BLaER1 treated with 17β-estradiol and CSF1 and Interleukin-3, amounts not matched to agents 10 nM and 100 nM (cell line): ENCODE results near the gene INPP5J.
"Not testable (repeated sequence)": the region's sequence is repeated elsewhere in the genome, so short reads cannot be mapped to it uniquely, and the experiment has no call there.

Experiments used
- H3K27ac ChIP-seq, 11 experiments: shearing (Covaris generic); formaldehyde crosslinking; 2 replicates each; pipeline ENCODE4 v1.8.1; 2022
- H3K27me3 ChIP-seq, 11 experiments: shearing (Covaris generic); formaldehyde crosslinking; 2 replicates each; pipeline ENCODE4 v1.8.1; 2022
- H3K36me3 ChIP-seq, 11 experiments: shearing (Covaris generic); formaldehyde crosslinking; 2 replicates each; pipeline ENCODE4 v1.8.1; 2022
- H3K4me1 ChIP-seq, 10 experiments: shearing (Covaris generic); formaldehyde crosslinking; 2 replicates each; pipeline ENCODE4 v1.8.1; 2022
- H3K4me2 ChIP-seq, 11 experiments: shearing (Covaris generic); formaldehyde crosslinking; 2 replicates each; pipeline ENCODE4 v1.8.1; 2022
- H3K4me3 ChIP-seq, 10 experiments: shearing (Covaris generic); formaldehyde crosslinking; 2 replicates each; pipeline ENCODE4 v1.8.1; 2022
- H3K9ac ChIP-seq, 11 experiments: shearing (Covaris generic); formaldehyde crosslinking; 2 replicates each; pipeline ENCODE4 v1.8.1; 2022
- H3K9me3 ChIP-seq, 11 experiments: shearing (Covaris generic); formaldehyde crosslinking; replicated peaks in 1 of 11; 2 replicates each; pipeline ENCODE4 v1.8.1; 2022
- H4K20me1 ChIP-seq, 11 experiments: shearing (Covaris generic); formaldehyde crosslinking; 2 replicates each; pipeline ENCODE4 v1.8.1; 2022
- Cebpa-rat ChIP-seq, 11 experiments: shearing (Covaris generic); IDR thresholded peaks; 2 replicates each; pipeline ENCODE4 v1.8.1; 2022

INPP5J gene

DNA sequence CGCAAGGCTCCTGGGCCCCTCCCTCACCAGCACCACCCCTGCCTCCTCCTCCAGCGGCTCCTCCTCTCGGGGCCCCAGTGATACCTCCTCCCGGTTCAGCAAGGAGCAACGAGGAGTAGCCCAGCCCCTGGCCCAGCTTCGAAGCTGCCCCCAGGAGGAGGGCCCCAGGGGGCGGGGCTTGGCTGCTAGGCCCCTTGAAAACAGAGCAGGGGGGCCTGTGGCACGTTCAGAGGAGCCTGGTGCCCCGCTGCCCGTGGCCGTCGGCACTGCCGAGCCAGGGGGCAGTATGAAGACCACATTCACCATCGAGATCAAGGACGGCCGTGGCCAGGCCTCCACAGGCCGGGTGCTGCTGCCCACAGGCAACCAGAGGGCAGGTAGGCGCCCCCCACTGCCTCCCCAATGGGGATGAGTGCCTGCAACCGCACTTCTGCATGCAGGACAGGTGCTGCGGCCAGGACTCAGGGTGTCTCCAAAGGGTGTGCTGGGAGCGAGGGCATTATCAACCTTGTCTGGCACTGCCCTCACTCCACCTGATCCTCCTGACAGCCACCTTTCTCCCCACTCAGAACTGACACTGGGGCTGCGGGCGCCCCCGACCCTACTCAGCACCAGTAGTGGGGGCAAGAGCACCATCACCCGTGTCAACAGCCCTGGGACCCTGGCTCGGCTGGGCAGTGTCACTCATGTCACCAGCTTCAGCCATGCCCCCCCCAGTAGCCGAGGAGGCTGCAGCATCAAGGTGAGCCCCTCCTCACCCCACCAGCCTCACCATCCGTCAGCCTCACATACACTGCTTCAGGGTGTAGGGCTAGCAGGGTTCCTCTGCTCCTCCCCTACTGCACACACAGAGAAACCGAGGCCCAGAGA is 31.4 kb upstream of the INPP5J start:
- H3K27me3 ChIP-seq = no peaks in the 10 kb centered on the region
- H3K36me3 ChIP-seq = peaks cover 32 to 96% (median 80%) of the 10 kb centered on the region in 11 experiments

GRCh38 chr22:31092161-31092560 is 30.6 kb upstream of the INPP5J start:
- H3K4me2 ChIP-seq = peak overlapping the region in 8 of 11 experiments; percentile 28 to 80 (median 68); a peak in 15 of 22 replicates
- TF ChIP-seq Cebpa-rat (IDR thresholded peaks at IDR 0.05) = no peak
- H3K4me3 ChIP-seq = no peak overlapping the region
- H3K9me3 ChIP-seq = no peaks in the 10 kb centered on the region
- H3K27ac ChIP-seq = no peak overlapping the region
- H4K20me1 ChIP-seq = peaks cover 0 to 40% (median 4%) of the 10 kb centered on the region in 11 experiments; a peak in 8 of 22 replicates
- H3K27me3 ChIP-seq = no peaks in the 10 kb centered on the region
- H3K4me1 ChIP-seq = peaks cover 0 to 50% (median 42%) of the 10 kb centered on the region in 10 experiments; a peak in 16 of 20 replicates
- H3K36me3 ChIP-seq = peaks cover 40 to 99% (median 88%) of the 10 kb centered on the region in 11 experiments
- peak overlapping the region in 5 of 11 experiments; percentile 1 to 59 (median 30); a peak in 4 of 22 replicates for H3K9ac ChIP-seq

More for the DNA sequence above, 31.4 kb upstream of the INPP5J start:
- Histone ChIP-seq H3K4me3 (no peak overlapping the region), H4K20me1 (peaks cover 0 to 34% (median 4%) of the 10 kb centered on the region in 11 experiments; a peak in 8 of 22 replicates), H3K4me1 (peaks cover 0 to 58% (median 51%) of the 10 kb centered on the region in 10 experiments; a peak in 18 of 20 replicates), H3K9me3 (no peaks in the 10 kb centered on the region), H3K4me2 (no peak overlapping the region), H3K9ac (peak overlapping the region in 2 of 11 experiments; percentile 2 to 9; a peak in 2 of 22 replicates), H3K27ac (no peak overlapping the region)
- TF ChIP-seq Cebpa-rat (IDR thresholded peaks at IDR 0.05) = no peak

DNA sequence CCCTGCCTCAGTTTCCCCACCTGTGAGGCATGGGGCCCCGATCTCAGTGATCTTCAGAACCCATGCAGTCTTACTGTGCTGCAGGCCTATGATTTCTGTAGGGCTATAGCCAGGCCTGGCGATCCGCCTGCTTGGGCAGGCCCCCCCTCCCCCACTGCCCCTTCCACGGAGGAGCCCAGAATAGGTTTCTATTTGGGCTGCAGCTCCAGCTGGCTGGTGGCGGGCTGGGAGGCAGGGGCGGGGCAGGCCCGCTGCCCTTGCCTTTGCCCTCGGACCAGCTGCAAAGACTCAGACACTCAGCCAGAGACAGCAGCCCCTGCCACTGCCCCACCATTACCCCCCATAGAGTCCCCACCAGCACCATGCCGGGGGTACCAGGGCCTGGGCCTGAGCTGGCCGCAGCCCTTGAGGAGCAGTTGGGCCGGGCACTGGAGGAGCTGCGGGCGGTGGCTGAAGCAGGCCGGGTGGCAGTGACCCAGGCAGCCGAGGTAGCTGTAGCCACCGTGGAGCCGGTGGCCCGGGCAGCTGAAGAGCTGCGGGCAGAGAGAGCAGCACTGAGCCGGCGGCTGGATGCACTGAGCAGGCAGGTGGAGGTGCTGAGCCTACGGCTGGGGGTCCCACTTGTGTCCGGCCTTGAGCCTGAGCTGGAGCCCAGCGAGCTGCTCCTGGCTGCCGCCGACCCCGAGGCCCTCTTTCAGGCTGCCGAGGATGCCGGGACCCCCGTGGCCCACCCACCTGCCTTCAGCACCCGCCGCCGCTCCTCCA is 29.5 kb upstream of the INPP5J start:
- H4K20me1 ChIP-seq = peaks cover 0 to 40% (median 4%) of the 10 kb centered on the region in 11 experiments; a peak in 8 of 22 replicates
- no peaks in the 10 kb centered on the region for H3K27me3 ChIP-seq
- H3K4me2 ChIP-seq = peak overlapping the region in 8 of 11 experiments; percentile 28 to 80 (median 68); a peak in 15 of 22 replicates
- peak overlapping the region in 4 of 11 experiments; percentile 26 to 59 (median 34); a peak in 6 of 22 replicates for H3K9ac ChIP-seq
- H3K9me3 ChIP-seq = no peaks in the 10 kb centered on the region
- no peak overlapping the region for H3K27ac ChIP-seq
- no peak overlapping the region for H3K4me3 ChIP-seq
- TF ChIP-seq Cebpa-rat (IDR thresholded peaks at IDR 0.05) = no peak
- peaks cover 0 to 39% (median 31%) of the 10 kb centered on the region in 10 experiments; a peak in 15 of 20 replicates for H3K4me1 ChIP-seq
- H3K36me3 ChIP-seq = peaks cover 42 to 98% (median 92%) of the 10 kb centered on the region in 11 experiments

GRCh38 chr22:31094021-31094551 is 28.7 kb upstream of the INPP5J start:
- H3K9me3 ChIP-seq = no peaks in the 10 kb centered on the region
- no peak for TF ChIP-seq Cebpa-rat (IDR thresholded peaks at IDR 0.05)
- peaks cover 44 to 98% (median 91%) of the 10 kb centered on the region in 11 experiments for H3K36me3 ChIP-seq
- peaks cover 0 to 31% (median 23%) of the 10 kb centered on the region in 10 experiments; a peak in 14 of 20 replicates for H3K4me1 ChIP-seq
- no peak overlapping the region for H3K9ac ChIP-seq
- no peaks in the 10 kb centered on the region for H3K27me3 ChIP-seq
- no peak overlapping the region for H3K4me2 ChIP-seq
- H3K4me3 ChIP-seq = no peak overlapping the region
- peaks cover 0 to 40% (median 4%) of the 10 kb centered on the region in 11 experiments; a peak in 8 of 22 replicates for H4K20me1 ChIP-seq
- no peak overlapping the region for H3K27ac ChIP-seq

GRCh38 chr22:31094741-31095140 is 28.0 kb upstream of the INPP5J start:
- Histone ChIP-seq H3K4me3 (no peak overlapping the region), H3K4me2 (no peak overlapping the region), H3K4me1 (peaks cover 0 to 24% (median 17%) of the 10 kb centered on the region in 10 experiments; a peak in 13 of 20 replicates), H3K9ac (no peak overlapping the region), H3K27ac (no peak overlapping the region), H3K36me3 (peaks cover 51 to 98% (median 93%) of the 10 kb centered on the region in 11 experiments), H4K20me1 (peaks cover 0 to 35% (median 4%) of the 10 kb centered on the region in 11 experiments; a peak in 7 of 22 replicates), H3K27me3 (no peaks in the 10 kb centered on the region), H3K9me3 (no peaks in the 10 kb centered on the region)
- TF ChIP-seq Cebpa-rat (IDR thresholded peaks at IDR 0.05) = no peak

DNA sequence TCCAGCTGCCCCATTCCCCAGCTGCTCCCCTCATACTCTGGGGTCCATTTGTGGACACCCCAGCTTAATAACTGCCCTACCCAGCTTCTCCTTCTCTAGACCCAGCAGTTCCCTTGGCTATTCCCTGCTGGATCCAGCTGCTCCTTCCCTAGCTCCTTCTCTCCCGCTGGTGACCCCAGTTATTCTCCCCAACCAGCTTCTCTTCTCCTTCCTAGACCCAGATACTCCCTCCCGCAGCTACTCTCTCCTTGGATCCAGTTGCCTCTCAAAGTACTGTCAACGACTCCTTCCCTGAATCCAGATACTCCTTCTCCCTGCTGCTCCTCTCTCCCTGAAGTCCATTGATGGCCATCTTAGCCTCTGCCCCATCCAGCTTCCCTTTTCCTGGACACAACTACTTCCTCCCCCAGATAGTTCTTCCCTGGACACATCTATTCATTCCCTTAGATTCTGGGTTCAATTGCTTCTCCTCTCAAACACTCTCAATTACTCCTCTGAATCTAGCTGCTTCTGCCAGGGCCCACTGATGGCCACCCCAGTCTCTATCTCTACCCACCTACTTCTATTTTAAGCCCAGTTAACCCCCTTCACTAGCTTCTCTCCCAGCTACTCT is 27.0 kb upstream of the INPP5J start:
- peaks cover 58 to 98% (median 93%) of the 10 kb centered on the region in 11 experiments for H3K36me3 ChIP-seq
- no peaks in the 10 kb centered on the region for H3K27me3 ChIP-seq
- H3K4me3 ChIP-seq = no peak overlapping the region
- no peaks in the 10 kb centered on the region for H3K9me3 ChIP-seq
- peaks cover 0 to 34% (median 4%) of the 10 kb centered on the region in 11 experiments; a peak in 7 of 22 replicates for H4K20me1 ChIP-seq
- H3K9ac ChIP-seq = no peak overlapping the region
- no peak for TF ChIP-seq Cebpa-rat (IDR thresholded peaks at IDR 0.05)
- no peak overlapping the region for H3K27ac ChIP-seq
- H3K4me1 ChIP-seq = peaks cover 0 to 24% (median 16%) of the 10 kb centered on the region in 10 experiments; a peak in 13 of 20 replicates
- H3K4me2 ChIP-seq = no peak overlapping the region

- Histone ChIP-seq H3K4me3 (no peak overlapping the region), H3K4me1 (peaks cover 0 to 19% (median 16%) of the 10 kb centered on the region in 10 experiments; a peak in 13 of 20 replicates), H4K20me1 (peaks cover 0 to 34% (median 4%) of the 10 kb centered on the region in 11 experiments; a peak in 7 of 22 replicates), H3K27ac (no peak overlapping the region), H3K27me3 (no peaks in the 10 kb centered on the region), H3K4me2 (no peak overlapping the region), H3K9me3 (no peaks in the 10 kb centered on the region), H3K9ac (no peak overlapping the region), H3K36me3 (peaks cover 50 to 98% (median 92%) of the 10 kb centered on the region in 11 experiments)
- no peak for TF ChIP-seq Cebpa-rat (IDR thresholded peaks at IDR 0.05)
Measured at GRCh38 chr22:31096657-31097279, 26.0 kb upstream of the INPP5J start.

DNA sequence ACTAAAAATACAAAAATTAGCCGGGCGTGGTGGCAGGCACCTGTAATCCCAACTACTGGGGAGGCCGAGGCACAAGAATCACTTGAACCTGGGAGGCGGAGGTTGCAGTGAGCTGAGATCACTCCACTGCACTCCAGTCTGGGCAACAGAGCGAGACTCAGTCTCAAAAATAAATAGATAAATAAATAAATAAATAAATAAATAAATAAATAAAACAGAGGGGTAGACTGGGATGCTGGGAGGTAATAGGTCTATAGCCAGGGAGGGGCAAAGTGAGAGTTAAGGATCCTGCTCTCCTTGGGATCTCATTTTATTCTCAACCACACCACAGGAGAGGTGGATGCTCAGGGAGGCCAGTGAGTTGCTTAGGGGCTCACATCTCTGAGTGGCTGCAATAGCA is 25.2 kb upstream of the INPP5J start:
- H3K9ac ChIP-seq, H3K9me3 ChIP-seq, H3K4me3 ChIP-seq, H3K27ac ChIP-seq, H3K4me2 ChIP-seq, H3K27me3 ChIP-seq: not testable (repeated sequence)
- Histone ChIP-seq H3K36me3 (peaks cover 49 to 98% (median 86%) of the 10 kb centered on the region in 11 experiments), H3K4me1 (peaks cover 0 to 12% (median 8%) of the 10 kb centered on the region in 10 experiments; a peak in 13 of 20 replicates), H4K20me1 (peaks cover 0 to 28% (median 4%) of the 10 kb centered on the region in 11 experiments; a peak in 7 of 22 replicates)
